ENCODE measurements around the gene TERT. TPM values are rescaled to one million over a fixed set of nuclear protein-coding genes. Genes with fewer than 3 reads are reported as not detected.
A peak's percentile ranks its signal among the peaks of the same experiment; 100 is the strongest.

Gene TERT
- total RNA-seq, 4 donors from 2014 or later = not detected

DNA sequence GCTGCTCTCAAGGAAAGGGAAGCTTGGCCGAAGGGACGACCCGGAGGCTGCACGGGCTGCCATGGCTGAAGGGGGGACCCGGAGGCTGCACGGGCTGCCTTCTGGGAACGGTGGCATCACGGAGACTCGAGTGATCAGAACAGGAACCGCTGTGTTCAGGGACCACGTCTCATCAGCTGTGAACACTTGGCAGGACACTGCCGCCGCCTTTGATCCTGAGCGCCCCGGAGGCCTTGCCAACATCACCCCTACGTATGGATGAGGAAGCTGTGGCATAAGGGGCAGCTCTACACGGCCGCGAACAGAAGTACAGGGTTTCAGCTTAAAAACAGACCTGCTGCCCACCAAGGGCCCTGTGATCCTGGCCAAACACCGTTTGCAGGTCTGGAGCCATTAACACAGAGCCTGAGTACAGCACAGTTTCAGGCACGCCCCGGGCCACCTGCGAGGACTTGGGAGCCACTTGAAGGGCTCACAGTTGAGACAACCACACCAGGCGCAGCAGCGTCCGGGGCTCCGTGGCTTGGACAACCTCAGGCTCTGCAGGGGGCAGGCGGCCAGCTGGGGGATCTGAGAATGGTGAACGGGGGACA is 23.9 kb upstream of the TERT start:
- Histone ChIP-seq H3K27ac (no peak overlapping the region), H3K4me1 (peaks cover 0 to 17% (median 7%) of the 10 kb centered on the region in 3 donors), H3K36me3 (peaks cover 0 to 64% of the 10 kb centered on the region in 2 donors), H3K27me3 (no peaks in the 10 kb centered on the region), H3K9me3 (no peaks in the 10 kb centered on the region), H3K4me3 (no peak overlapping the region)
- no peak for ATAC-seq
- no CpG with 5 or more reads among the region's 29 CpGs for WGBS, 2 donors (ENCODE audit: low coverage in 1 of 2)
- TF ChIP-seq, protein P1, sequence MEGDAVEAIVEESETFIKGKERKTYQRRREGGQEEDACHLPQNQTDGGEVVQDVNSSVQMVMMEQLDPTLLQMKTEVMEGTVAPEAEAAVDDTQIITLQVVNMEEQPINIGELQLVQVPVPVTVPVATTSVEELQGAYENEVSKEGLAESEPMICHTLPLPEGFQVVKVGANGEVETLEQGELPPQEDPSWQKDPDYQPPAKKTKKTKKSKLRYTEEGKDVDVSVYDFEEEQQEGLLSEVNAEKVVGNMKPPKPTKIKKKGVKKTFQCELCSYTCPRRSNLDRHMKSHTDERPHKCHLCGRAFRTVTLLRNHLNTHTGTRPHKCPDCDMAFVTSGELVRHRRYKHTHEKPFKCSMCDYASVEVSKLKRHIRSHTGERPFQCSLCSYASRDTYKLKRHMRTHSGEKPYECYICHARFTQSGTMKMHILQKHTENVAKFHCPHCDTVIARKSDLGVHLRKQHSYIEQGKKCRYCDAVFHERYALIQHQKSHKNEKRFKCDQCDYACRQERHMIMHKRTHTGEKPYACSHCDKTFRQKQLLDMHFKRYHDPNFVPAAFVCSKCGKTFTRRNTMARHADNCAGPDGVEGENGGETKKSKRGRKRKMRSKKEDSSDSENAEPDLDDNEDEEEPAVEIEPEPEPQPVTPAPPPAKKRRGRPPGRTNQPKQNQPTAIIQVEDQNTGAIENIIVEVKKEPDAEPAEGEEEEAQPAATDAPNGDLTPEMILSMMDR (IDR thresholded peaks at IDR 0.05) = no peak
- TF ChIP-seq EP300 (IDR thresholded peaks at IDR 0.05) = no peak
- TF ChIP-seq POLR2A (IDR thresholded peaks at IDR 0.05) = no peak
- TF ChIP-seq POLR2AphosphoS5 (IDR thresholded peaks at IDR 0.05) = no peak

DNA sequence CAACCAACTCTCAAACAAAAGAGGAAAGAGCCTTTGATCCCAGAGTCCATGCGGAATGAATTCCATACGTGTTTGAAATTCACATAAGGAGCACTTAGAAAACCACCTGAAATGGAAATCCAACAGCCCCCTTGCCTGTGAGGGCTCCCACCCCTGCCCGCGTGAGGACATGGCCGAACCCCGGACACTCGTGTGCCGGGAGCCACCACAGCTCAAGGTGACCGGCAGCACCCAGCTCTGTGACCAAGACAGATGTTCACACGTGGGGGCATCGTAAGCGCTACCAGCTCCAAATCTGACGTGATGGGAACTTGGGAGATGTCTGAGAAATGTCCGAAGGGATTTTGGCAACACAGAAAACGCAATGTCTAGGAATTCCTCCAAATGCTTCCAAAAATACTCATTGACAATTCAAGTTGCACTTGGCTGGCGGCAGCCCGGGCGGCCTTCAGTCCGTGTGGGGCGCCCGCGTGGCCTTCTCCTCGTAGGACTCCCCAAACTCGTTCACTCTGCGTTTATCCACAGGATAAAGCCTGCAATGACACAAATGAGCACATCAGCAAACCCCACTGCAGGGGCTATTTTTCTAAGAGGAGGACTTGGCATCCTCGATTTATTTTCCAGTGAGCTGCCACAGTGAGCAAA is 23.2 kb upstream of the TERT start:
- TF ChIP-seq, protein P1 (IDR thresholded peaks at IDR 0.05) = no peak
- no peak for TF ChIP-seq POLR2A (IDR thresholded peaks at IDR 0.05)
- Histone ChIP-seq H3K27ac (no peak overlapping the region), H3K4me3 (no peak overlapping the region), H3K27me3 (no peaks in the 10 kb centered on the region), H3K9me3 (no peaks in the 10 kb centered on the region), H3K36me3 (peaks cover 0 to 56% of the 10 kb centered on the region in 2 donors), H3K4me1 (peaks cover 0 to 17% (median 7%) of the 10 kb centered on the region in 3 donors)
- ATAC-seq = no peak
- 75 to 86% methylated on average over 9 to 21 of the region's 26 CpGs for WGBS, 2 donors (ENCODE audit: low coverage in 1 of 2)

- Histone ChIP-seq H3K4me1 (peaks cover 0 to 17% (median 7%) of the 10 kb centered on the region in 3 donors), H3K27me3 (peaks cover 3% of the 10 kb centered on the region), H3K9me3 (no peaks in the 10 kb centered on the region), H3K27ac (no peak overlapping the region), H3K4me3 (no peak overlapping the region), H3K36me3 (peaks cover 0 to 44% of the 10 kb centered on the region in 2 donors)
- TF ChIP-seq, protein P1 (IDR thresholded peaks at IDR 0.05) = no peak
- TF ChIP-seq POLR2A (IDR thresholded peaks at IDR 0.05) (no peak), POLR2AphosphoS5 (IDR thresholded peaks at IDR 0.05) (no peak), EP300 (IDR thresholded peaks at IDR 0.05) (no peak)
- no peak for ATAC-seq
- 41 to 47% methylated on average over 12 to 15 of the region's 17 CpGs for WGBS, 2 donors (ENCODE audit: low coverage in 1 of 2)
Measured at GRCh38 chr5:1316588-1317340, 21.9 kb upstream of the TERT start.

DNA sequence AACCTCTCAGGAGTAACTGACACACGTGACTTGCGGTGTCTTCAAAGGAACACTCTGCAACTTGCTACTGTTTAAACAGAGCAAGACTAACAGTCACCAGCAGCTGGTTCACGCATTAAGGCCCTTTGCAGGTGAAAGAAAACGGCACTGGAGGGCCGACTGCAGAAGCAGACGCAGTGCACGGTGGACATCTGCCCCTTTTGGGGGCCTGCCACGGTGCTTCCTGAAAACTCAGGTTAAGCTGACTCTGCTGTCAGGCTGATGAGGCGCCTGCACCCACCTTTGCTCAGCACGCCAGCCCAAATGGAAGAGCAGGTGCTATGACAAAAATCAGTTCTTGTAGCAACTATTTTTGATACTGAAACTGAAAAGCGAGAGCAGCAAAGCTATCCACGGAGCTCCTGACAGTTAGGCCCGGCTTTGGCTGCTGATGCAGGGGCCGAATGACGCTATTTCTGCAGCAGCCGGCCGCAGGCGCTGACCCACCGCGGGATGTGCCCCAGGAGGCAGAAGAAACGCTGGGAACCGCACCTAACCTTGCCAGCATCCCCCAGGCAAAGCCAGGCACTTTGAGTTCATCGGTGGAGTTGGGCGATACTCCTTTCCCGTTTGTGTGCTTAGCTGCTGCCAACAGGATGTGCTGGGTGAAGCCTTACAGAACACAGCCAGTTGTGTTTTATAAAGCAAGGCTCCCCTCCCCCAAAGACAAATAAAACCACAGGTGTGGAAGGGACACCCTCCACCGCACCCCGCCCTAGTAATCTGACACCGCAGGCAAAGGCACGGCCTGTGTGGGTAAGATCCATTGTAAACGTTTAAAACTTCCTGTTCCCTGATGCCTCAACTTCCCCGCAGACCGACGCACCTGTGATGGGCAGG is 21.1 kb upstream of the TERT start:
- Histone ChIP-seq H3K4me1 (peaks cover 0 to 17% (median 7%) of the 10 kb centered on the region in 3 donors), H3K9me3 (no peaks in the 10 kb centered on the region), H3K36me3 (peaks cover 0 to 35% of the 10 kb centered on the region in 2 donors), H3K27ac (no peak overlapping the region), H3K27me3 (peaks cover 11% of the 10 kb centered on the region), H3K4me3 (peak overlapping the region in 1 of 2 donors; percentile 23)
- no peak for TF ChIP-seq EP300 (IDR thresholded peaks at IDR 0.05)
- TF ChIP-seq POLR2A (IDR thresholded peaks at IDR 0.05) = no peak
- no peak for TF ChIP-seq POLR2AphosphoS5 (IDR thresholded peaks at IDR 0.05)
- TF ChIP-seq, protein P1 (IDR thresholded peaks at IDR 0.05) = no peak
- no peak for ATAC-seq
- WGBS, 2 donors (ENCODE audit: low coverage in 1 of 2) = 38 to 50% methylated on average over 2 to 18 of the region's 33 CpGs

All from gastroesophageal sphincter (tissue), 4 donors.